Renal cortical epithelial cell (primary cell): Measurements from ENCODE around the gene MACROD2. TPM values are rescaled to one million over a fixed set of nuclear protein-coding genes. Genes with fewer than 3 reads are reported as not detected.

ENCODE experiments used
- DNase-seq: peaks from one replicate; pipeline ENCODE4 v3.0.0-alpha.2; 2011; ENCODE audit warnings: low read depth
- total RNA-seq: library from RNA; depleted of rRNA; stranded (reverse); fragments of >200 nt; gene quantifications from 2 replicates; pipeline ENCODE4 v1.2.3, GENCODE V29; 2014

The MACROD2 gene
- total RNA-seq, 1 donor from 2014 or later, result 5.4 TPM

GRCh38 chr20:16050366-16050765 is 2055.1 kb downstream of the MACROD2 start:
- no peak for DNase-seq

- DNase-seq, result no peak
These were observed 2056.7 kb downstream of the MACROD2 start for GRCh38 chr20:16051968-16052367.

GRCh38 chr20:16052456-16052855 is 2057.1 kb downstream of the MACROD2 start:
- DNase-seq, result no peak

- no peak for DNase-seq
These were observed 2059.7 kb downstream of the MACROD2 start for GRCh38 chr20:16054985-16055384.

GRCh38 chr20:16057651-16058050 is 2062.3 kb downstream of the MACROD2 start:
- DNase-seq, result no peak

GRCh38 chr20:16058268-16058667 is 2063.0 kb downstream of the MACROD2 start:
- DNase-seq, result no peak

GRCh38 chr20:16059841-16060240 is 2064.5 kb downstream of the MACROD2 start:
- DNase-seq, result no peak

GRCh38 chr20:16061351-16061750 is 2066.0 kb downstream of the MACROD2 start:
- DNase-seq, result no peak

- peak; percentile 15 for DNase-seq
These were observed 2067.6 kb downstream of the MACROD2 start for GRCh38 chr20:16062661-16063581.

- no peak for DNase-seq
These were observed 2068.6 kb downstream of the MACROD2 start for GRCh38 chr20:16063881-16064280.

GRCh38 chr20:16064989-16065707 is 2069.8 kb downstream of the MACROD2 start:
- peak; percentile 22 for DNase-seq

GRCh38 chr20:16066571-16066970 is 2071.3 kb downstream of the MACROD2 start:
- peak; percentile 7 for DNase-seq

- peak; percentile 54 for DNase-seq
These were observed 2074.2 kb downstream of the MACROD2 start for GRCh38 chr20:16069389-16070010.

GRCh38 chr20:16072220-16072619 is 2076.9 kb downstream of the MACROD2 start:
- DNase-seq, result peak; percentile 9

GRCh38 chr20:16078172-16078898 is 2083.0 kb downstream of the MACROD2 start:
- DNase-seq, result no peak

GRCh38 chr20:16081421-16081820 is 2086.1 kb downstream of the MACROD2 start:
- no peak for DNase-seq

GRCh38 chr20:16082051-16082550 is 2086.8 kb downstream of the MACROD2 start:
- DNase-seq, result no peak

- no peak for DNase-seq
These were observed 2088.4 kb downstream of the MACROD2 start for GRCh38 chr20:16083639-16084280.

GRCh38 chr20:16095226-16095625 is 2099.9 kb downstream of the MACROD2 start:
- DNase-seq, result no peak

GRCh38 chr20:16096756-16097326 is 2101.5 kb downstream of the MACROD2 start:
- DNase-seq, result no peak

- DNase-seq, result no peak
These were observed 2102.5 kb downstream of the MACROD2 start for GRCh38 chr20:16097788-16098187.
